G401 (cell line): ENCODE data around the gene ARHGEF38. TPM values are rescaled to one million over a fixed set of nuclear protein-coding genes. Genes with fewer than 3 reads are reported as not detected.

ENCODE experiments used
- DNase-seq: peaks from one replicate; pipeline ENCODE4 v3.0.0-alpha.2; 2015; ENCODE audit warnings: low spot score
- in situ Hi-C: cut with HindIII; loops from 2 replicates; pipeline ENCODE4 v1.10.0; 2016; ENCODE audit warnings: low sequenced_read_pairs, mixed read lengths
- total RNA-seq: library from RNA; depleted of rRNA; stranded (reverse); fragments of >200 nt; shearing (Covaris generic); gene quantifications from 2 replicates; pipeline ENCODE4 v1.2.3, GENCODE V29; 2014

The ARHGEF38 gene
- total RNA-seq, 1 experiment from 2014 or later = not detected

DNA sequence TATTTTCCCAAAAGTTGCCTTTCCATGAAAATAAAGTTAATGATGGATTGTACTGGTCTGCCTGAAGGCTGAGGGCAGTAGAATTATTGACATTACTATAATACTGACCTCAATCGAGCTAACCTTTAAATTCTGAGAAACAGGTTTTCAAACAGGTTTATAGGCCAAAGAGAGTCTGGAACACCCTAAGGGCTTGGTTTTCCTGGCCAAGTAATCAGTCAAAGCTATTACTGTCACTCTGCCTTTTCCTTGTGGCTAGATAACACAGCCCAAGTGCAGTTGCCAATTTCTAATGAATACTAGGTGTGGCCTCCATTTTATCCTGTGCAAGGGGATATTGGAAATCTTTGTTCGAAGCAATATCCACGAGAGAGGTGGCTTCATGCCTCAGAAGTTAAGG is 80.8 kb downstream of the ARHGEF38 start:
- no peak for DNase-seq
- in situ Hi-C loops = no loop called here

- DNase-seq = no peak
- in situ Hi-C loops = no loop called here
Measured at GRCh38 chr4:105634402-105635080, 82.1 kb downstream of the ARHGEF38 start.

DNA sequence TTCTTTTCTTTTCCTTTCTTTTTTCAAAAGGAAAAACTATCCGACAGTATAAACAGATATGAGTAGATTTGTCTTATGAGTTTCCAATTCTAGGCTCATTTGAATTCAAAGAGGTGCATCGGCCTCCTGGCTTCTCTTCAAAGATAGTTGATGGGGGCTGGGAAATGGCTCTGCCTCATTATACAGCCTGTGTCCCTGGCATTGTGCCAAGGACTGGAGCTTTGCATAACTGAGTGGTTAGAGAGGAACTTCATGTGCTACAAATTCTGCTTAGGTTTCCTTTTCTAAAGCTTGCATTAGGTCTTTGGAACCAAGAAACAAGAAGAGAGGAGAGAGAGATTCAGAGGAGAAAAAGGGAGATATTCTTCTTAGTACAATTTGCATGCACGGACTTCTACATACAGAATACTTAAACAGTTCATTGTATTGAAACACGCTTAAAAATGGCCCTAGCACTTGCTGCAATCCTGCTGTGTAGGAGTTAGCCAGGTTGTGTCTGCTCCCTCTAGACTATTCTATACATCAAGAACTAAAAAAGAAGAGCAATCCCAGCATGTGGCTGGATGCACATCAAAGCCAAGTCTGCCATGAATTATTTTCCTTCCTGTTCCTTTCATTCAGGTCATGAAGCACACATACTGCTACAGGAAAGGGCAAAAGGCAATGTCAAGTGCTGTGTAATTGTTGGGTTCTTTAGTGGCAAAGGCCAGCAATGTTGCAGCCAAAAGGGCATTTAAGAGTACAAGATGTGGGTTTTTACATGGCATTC is 85.2 kb downstream of the ARHGEF38 start:
- peak; percentile 40 for DNase-seq
- in situ Hi-C loops = no loop called here

DNA sequence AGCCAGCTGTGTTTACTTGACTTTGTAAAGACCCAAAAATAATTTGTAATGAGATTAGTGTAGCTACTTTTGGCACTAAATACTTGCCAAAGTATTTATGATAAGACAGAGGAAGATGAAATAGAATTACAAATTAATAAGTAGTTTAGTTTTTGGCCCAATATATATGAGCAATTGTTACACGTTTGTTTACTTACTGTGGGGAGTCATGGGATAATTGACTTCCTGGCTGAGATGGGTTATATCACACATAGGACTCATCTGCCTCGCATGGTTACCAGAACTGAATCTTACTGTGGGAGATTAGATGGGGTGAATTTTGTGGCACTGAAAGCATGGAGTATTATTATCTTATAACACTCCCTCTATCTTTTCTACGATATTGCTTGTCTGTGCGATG is 89.4 kb downstream of the ARHGEF38 start:
- in situ Hi-C loops = no loop called here
- DNase-seq = no peak

DNA sequence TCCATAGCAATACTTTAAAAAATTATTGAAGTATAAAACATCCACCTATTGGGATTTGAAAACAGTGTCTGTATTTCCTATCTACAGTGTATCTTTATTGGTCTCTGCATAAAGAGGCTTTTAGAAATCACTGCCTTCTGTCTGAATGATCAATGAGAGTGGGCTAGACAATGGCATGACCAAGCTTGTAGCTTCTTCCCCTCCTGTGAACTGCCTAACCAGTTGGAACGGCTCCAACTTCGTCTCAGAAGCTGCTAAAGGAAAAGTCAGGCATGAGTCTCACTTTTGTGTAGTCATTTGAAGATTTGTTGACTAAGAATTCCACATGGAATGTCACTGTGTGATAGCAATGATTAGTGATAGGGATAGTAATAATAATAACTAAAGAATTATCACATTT is 91.8 kb downstream of the ARHGEF38 start:
- DNase-seq = no peak
- in situ Hi-C loops = no loop called here

GRCh38 chr4:105645440-105645839 is 93.0 kb downstream of the ARHGEF38 start:
- no peak for DNase-seq
- in situ Hi-C loops = no loop called here

DNA sequence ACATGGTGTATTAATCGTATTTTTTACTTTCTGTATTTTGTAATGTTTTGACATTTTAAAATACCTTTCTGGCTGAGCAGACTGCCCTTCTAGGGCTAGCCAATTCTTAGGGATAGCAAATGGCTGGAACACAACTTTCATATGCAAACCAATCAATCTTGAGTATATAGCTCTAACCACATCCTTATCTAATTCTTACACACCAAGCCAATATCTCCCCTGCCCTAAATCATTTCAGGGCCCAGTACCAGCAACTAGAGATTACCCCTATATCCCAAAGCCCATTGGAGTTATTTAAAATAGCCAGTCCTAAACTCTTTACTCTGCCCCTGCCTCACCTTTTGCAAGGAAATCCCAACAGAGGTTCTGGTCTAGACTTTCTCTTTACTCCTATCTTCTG is 97.8 kb downstream of the ARHGEF38 start:
- no peak for DNase-seq
- in situ Hi-C loops = no loop called here

GRCh38 chr4:105651884-105652283 is 99.5 kb downstream of the ARHGEF38 start:
- DNase-seq = no peak
- in situ Hi-C loops = no loop called here

DNA sequence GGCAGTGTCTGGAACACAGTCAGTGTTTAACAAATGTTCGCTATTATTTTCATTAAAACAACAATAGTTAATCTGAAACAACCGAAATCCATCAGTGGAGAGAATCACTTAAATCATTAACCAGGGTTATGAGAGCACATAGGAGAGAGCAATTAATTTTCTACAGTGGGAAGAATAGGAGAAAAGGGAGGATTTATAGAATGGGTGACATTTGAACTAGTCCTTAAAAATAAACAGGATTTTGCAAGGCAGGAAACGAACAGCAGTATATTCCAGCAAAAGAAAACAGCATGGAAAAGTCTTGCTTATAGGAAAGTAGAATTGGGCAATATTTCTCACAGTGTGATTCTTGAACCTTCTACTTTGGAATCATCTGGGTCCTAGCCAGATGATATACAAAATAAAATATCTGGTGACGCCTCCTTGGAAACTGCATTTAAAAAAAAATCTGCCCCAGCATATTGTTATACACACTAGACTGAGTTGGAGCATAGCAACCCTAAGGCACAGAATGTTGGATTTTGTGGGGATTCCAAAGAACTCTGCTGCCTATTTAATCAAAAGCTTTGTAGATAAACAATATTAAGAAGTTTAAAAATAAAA is 100.0 kb downstream of the ARHGEF38 start:
- DNase-seq = no peak
- in situ Hi-C loops = no loop called here

DNA sequence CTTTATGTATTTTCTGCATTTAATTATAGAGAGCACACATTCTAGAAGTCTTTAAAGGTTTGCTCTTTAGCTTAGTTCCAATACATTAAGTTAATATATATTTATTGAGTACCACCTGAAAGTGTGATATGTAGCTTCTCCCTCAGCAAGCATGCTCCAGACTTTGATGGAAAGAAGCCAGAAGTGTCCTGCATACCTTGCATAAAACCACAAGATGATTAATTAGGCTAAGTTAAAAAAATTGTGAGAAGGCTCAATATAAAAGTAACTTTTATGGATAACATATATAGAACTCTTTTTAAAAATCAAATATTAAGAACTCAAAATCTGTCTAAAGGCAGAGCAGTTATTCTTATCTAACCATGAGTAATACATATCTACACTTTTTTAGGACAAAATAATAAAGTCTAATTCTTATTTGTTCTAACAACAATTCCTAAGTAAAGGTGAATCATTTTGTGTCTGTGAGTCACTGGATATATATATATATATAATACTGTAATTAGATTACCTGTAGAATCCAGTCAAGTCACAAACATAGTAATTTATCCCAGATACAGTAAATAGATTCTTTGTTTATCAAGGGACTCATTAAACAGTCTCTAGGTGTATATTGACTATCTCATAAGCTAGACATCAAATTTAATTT is 104.8 kb downstream of the ARHGEF38 start:
- DNase-seq = no peak
- in situ Hi-C loops = no loop called here

GRCh38 chr4:105659190-105659589 is 106.8 kb downstream of the ARHGEF38 start:
- DNase-seq = no peak
- in situ Hi-C loops = no loop called here

DNA sequence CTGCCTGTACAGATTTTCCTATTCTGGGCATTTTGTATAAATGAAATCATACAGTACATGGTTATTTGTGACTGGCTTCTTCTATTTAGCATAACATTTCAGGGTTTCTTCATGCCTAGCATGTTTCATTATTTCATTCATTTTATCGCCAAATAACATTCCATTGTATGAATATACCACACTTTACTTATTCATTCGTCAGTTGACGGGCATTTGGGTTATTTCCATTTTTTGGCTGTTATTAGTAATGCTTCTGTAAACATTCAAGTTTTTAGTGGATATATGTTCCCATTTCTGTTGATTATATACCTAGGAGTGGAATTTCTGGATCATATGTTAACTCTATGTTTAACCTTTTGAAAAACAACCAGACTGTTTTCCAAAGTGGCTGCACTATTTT is 108.6 kb downstream of the ARHGEF38 start:
- no peak for DNase-seq
- in situ Hi-C loops = no loop called here

GRCh38 chr4:105662935-105663675 is 110.7 kb downstream of the ARHGEF38 start:
- in situ Hi-C loops = no loop called here
- no peak for DNase-seq

DNA sequence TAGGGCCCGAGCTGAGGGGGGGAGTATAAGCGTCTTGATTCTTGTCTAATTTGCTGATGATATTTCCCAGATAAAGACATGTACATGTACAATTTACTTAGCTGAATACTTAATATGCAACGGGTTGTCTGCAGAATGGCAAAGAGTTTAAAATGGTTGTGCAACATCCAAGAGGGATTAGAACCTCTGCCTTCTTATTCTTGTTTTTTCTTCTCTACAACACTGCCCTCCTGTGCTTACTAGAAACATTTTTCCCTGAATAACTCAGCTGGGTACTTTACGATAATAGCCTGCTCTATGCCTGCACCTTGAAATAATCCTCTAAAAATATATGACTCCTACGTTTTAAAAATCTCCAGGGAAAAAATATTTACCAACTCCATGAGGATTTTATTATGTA is 114.3 kb downstream of the ARHGEF38 start:
- no peak for DNase-seq
- in situ Hi-C loops = no loop called here

GRCh38 chr4:105670684-105671083 is 118.3 kb downstream of the ARHGEF38 start:
- in situ Hi-C loops = no loop called here
- DNase-seq = no peak

DNA sequence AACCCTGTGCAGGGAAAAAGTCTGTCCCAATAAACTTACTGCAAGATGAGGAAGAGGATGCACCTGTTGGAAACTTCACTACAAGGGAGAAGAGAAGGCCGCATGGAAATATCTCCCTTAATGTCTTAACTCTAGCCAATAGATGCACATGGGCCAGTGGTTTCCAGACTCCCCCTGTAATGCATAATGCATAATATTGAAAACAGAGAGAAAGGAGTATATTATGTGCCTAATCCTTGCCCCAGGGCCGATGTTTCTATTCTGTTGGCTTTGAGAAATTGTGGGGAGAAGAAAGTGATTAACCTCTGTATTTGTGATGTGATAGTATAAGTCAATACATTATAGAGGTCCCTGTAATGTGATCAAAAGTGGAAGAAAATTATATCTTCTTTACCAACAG is 118.9 kb downstream of the ARHGEF38 start:
- DNase-seq = no peak
- in situ Hi-C loops = no loop called here

- in situ Hi-C loops = no loop called here
- DNase-seq = no peak
Measured at GRCh38 chr4:105674011-105674410, 121.6 kb downstream of the ARHGEF38 start.

GRCh38 chr4:105677709-105678108 is 125.3 kb downstream of the ARHGEF38 start:
- in situ Hi-C loops = no loop called here
- no peak for DNase-seq

GRCh38 chr4:105679186-105679585 is 126.8 kb downstream of the ARHGEF38 start:
- in situ Hi-C loops = no loop called here
- DNase-seq = no peak
